Measurements from ENCODE around the gene PTPN14.

- no peak for TF ChIP-seq SIN3A (IDR thresholded peaks at IDR 0.05; ENCODE audit: low read depth)
- no peak for TF ChIP-seq MAX (IDR thresholded peaks at IDR 0.05)
- no peak for TF ChIP-seq POLR2A (IDR thresholded peaks at IDR 0.05; ENCODE audit: borderline replicate concordance, extremely low read depth, insufficient read depth, insufficient read length)
- TF ChIP-seq, protein P1, sequence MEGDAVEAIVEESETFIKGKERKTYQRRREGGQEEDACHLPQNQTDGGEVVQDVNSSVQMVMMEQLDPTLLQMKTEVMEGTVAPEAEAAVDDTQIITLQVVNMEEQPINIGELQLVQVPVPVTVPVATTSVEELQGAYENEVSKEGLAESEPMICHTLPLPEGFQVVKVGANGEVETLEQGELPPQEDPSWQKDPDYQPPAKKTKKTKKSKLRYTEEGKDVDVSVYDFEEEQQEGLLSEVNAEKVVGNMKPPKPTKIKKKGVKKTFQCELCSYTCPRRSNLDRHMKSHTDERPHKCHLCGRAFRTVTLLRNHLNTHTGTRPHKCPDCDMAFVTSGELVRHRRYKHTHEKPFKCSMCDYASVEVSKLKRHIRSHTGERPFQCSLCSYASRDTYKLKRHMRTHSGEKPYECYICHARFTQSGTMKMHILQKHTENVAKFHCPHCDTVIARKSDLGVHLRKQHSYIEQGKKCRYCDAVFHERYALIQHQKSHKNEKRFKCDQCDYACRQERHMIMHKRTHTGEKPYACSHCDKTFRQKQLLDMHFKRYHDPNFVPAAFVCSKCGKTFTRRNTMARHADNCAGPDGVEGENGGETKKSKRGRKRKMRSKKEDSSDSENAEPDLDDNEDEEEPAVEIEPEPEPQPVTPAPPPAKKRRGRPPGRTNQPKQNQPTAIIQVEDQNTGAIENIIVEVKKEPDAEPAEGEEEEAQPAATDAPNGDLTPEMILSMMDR (IDR thresholded peaks at IDR 0.05 in 2 of 3, conservative IDR thresholded peaks at IDR 0.05 in 1 of 3; ENCODE audit: borderline replicate concordance in 1 of 3, insufficient read depth in 1 of 3, low read depth in 2 of 3, low read length in 2 of 3): no peak
- TF ChIP-seq ZNF274 (IDR thresholded peaks at IDR 0.05; ENCODE audit: low read depth, low read length): no peak
- TF ChIP-seq RAD21 (IDR thresholded peaks at IDR 0.05; ENCODE audit: low read depth): no peak
- TF ChIP-seq SRF (IDR thresholded peaks at IDR 0.05; ENCODE audit: low read depth): no peak
- no peak for TF ChIP-seq REST (IDR thresholded peaks at IDR 0.05; ENCODE audit: low read depth)
These were observed 130.6 kb downstream of the PTPN14 start for GRCh38 chr1:214420833-214421232.
